Hepatocyte (in vitro differentiated cells): Measurements from ENCODE around the gene CMTM5.

Experiments
- EZH2 ChIP-seq: fragments of 200-600 bp; sonication (generic); IDR thresholded peaks from 2 replicates; pipeline ENCODE4 v1.6.1; 2016; ENCODE audit warnings: antibody characterized with exemption, mild to moderate bottlenecking, borderline replicate concordance
- EZH2phosphoT487 ChIP-seq: fragments of 200-600 bp; sonication (generic); IDR thresholded peaks from one replicate; pipeline ENCODE4 v1.6.1; 2018; ENCODE audit warnings: antibody characterized with exemption, mild to moderate bottlenecking, low read depth, moderate library complexity; ENCODE audit not compliant: unreplicated experiment, severe bottlenecking
- TF ChIP-seq, protein P1 (sequence below): fragments of 200-600 bp; sonication (generic); IDR thresholded peaks from 2 replicates; pipeline ENCODE4 v1.5.1; 2016; ENCODE audit warnings: antibody characterized with exemption, mild to moderate bottlenecking; ENCODE audit not compliant: poor library complexity

DNA sequence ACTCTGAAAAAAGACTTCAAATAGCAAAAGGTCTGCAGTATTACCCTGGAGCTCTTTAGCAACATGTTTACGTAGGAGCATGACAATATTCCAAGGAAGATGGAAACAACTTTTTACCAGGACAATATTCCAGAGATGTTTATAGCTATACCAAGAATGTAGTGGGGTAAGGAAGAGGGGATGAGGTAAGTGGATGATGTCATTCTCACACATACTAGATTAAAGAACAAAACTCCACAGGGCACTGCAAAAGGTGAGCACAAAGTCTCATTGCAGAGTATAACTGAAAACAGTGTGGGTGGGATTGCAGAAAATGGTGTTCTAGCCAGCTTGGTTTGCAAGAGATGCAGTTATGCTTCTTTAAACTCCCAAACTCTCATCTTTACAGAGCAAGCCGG lies 8.4 kb downstream of the CMTM5 start:
- TF ChIP-seq, protein P1, sequence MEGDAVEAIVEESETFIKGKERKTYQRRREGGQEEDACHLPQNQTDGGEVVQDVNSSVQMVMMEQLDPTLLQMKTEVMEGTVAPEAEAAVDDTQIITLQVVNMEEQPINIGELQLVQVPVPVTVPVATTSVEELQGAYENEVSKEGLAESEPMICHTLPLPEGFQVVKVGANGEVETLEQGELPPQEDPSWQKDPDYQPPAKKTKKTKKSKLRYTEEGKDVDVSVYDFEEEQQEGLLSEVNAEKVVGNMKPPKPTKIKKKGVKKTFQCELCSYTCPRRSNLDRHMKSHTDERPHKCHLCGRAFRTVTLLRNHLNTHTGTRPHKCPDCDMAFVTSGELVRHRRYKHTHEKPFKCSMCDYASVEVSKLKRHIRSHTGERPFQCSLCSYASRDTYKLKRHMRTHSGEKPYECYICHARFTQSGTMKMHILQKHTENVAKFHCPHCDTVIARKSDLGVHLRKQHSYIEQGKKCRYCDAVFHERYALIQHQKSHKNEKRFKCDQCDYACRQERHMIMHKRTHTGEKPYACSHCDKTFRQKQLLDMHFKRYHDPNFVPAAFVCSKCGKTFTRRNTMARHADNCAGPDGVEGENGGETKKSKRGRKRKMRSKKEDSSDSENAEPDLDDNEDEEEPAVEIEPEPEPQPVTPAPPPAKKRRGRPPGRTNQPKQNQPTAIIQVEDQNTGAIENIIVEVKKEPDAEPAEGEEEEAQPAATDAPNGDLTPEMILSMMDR = no peak
- TF ChIP-seq EZH2 (no peak), EZH2phosphoT487 (no peak)
